HL-60 (cell line): ENCODE data around the gene MPRIP.

ENCODE experiments used
- DNase-seq, 2 experiments: peaks; one replicate each; pipeline ENCODE4 v3.0.0-alpha.2; 2010 to 2020; ENCODE audit warnings: low read depth in 1 of 2, low spot score in 1 of 2
- H3K27ac ChIP-seq: fragments of 250-450 bp; sonication (Bioruptor Pico); replicated peaks from 2 replicates; pipeline ENCODE4 v1.5.1; 2020; ENCODE audit warnings: mild to moderate bottlenecking, moderate library complexity
- H3K27me3 ChIP-seq: fragments of 250-450 bp; sonication (Bioruptor Pico); 2 replicates; pipeline ENCODE4 v1.5.1; 2021; ENCODE audit warnings: mild to moderate bottlenecking, moderate library complexity; ENCODE audit not compliant: insufficient read depth, poor library complexity, severe bottlenecking
- H3K4me3 ChIP-seq: replicated peaks from 2 replicates; pipeline ENCODE4 v1.5.1; 2011; ENCODE audit warnings: mild to moderate bottlenecking, control low read depth, low read length; ENCODE audit not compliant: insufficient read depth
- CTCF ChIP-seq: IDR thresholded peaks from one replicate; pipeline ENCODE4 v1.5.1; 2011; ENCODE audit warnings: low read length, control low read depth, inconsistent platforms; ENCODE audit not compliant: insufficient read depth
- GABPA ChIP-seq: IDR thresholded peaks from 2 replicates; pipeline ENCODE4 v1.6.1; 2012; ENCODE audit warnings: low read depth
- POLR2AphosphoS5 ChIP-seq: IDR thresholded peaks from 2 replicates; pipeline ENCODE4 v1.6.1; 2012; ENCODE audit warnings: low read depth
- REST ChIP-seq: IDR thresholded peaks from 2 replicates; pipeline ENCODE4 v1.6.1; 2012; ENCODE audit warnings: low read depth; ENCODE audit not compliant: insufficient replicate concordance
- SPI1 ChIP-seq: IDR thresholded peaks from 2 replicates; pipeline ENCODE4 v1.6.1; 2012; ENCODE audit warnings: low read depth, mild to moderate bottlenecking, borderline replicate concordance

The MPRIP gene

GRCh38 chr17:17149520-17150447, 107.5 kb downstream of the MPRIP start:
- TF ChIP-seq GABPA (no peak), POLR2AphosphoS5 (no peak), CTCF (no peak), REST (no peak), SPI1 (no peak)
- Histone ChIP-seq H3K4me3 (no peak overlapping the region), H3K27ac (no peak overlapping the region), H3K27me3 (no peaks in the 10 kb centered on the region)
- no peak for DNase-seq

GRCh38 chr17:17150448-17150800, 108.2 kb downstream of the MPRIP start:
- no peak for TF ChIP-seq CTCF
- no peak for TF ChIP-seq POLR2AphosphoS5
- TF ChIP-seq REST = no peak
- TF ChIP-seq GABPA = no peak
- no peak for TF ChIP-seq SPI1
- no peak overlapping the region for H3K4me3 ChIP-seq
- DNase-seq = no peak
- no peak overlapping the region for H3K27ac ChIP-seq
- no peaks in the 10 kb centered on the region for H3K27me3 ChIP-seq

- DNase-seq = no peak
- H3K27ac ChIP-seq = no peak overlapping the region
Observed at GRCh38 chr17:17151055-17151454, 108.8 kb downstream of the MPRIP start.

More at GRCh38 chr17:17151055-17151454, 108.8 kb downstream of the MPRIP start:
- no peak overlapping the region for H3K4me3 ChIP-seq
- TF ChIP-seq REST (no peak), CTCF (no peak), SPI1 (no peak), GABPA (no peak), POLR2AphosphoS5 (no peak)
- no peaks in the 10 kb centered on the region for H3K27me3 ChIP-seq
